GM12891 (cell line): ENCODE measurements around the gene TEAD1.

Experiments used
- POLR2A ChIP-seq: IDR thresholded peaks from 2 replicates; pipeline ENCODE4 v1.6.1; 2011; ENCODE audit warnings: low read depth, low read length, control low read depth
- POLR2AphosphoS5 ChIP-seq: IDR thresholded peaks from 2 replicates; pipeline ENCODE4 v1.6.1; 2011; ENCODE audit warnings: low read depth, low read length, control low read depth
- SPI1 ChIP-seq: IDR thresholded peaks from 2 replicates; pipeline ENCODE4 v1.6.1; 2011; ENCODE audit warnings: low read depth, low read length, control low read depth

GRCh38 chr11:12687740-12688139, 13.5 kb downstream of the TEAD1 start:
- TF ChIP-seq POLR2AphosphoS5 (no peak), POLR2A (no peak), SPI1 (no peak)
